Spleen (tissue), 7 donors: Measurements from ENCODE around the gene PERM1.

Experiments
- CTCF ChIP-seq, 11 experiments: fragments of 200-600 bp in 7 of 11; fragments of 450-650 bp in 4 of 11; sonication (generic) in 4 of 11; IDR thresholded peaks in 8 of 11; conservative IDR thresholded peaks in 3 of 11; 1 replicate in 7 of 11; 2 replicates in 4 of 11; pipeline versions ENCODE4 v1.4.0 to v1.8.0; 2016 to 2021; ENCODE audit warnings: antibody characterized with exemption in 11 of 11, inconsistent platforms in 4 of 11, mild to moderate bottlenecking in 1 of 11
- POLR2A ChIP-seq, 3 donors: fragments of 450-650 bp; IDR thresholded peaks; one replicate each; pipeline ENCODE4 v1.5.1; 2017; ENCODE audit warnings: antibody characterized with exemption in 3 of 3, mild to moderate bottlenecking in 1 of 3
- donor health status: DM: no; HTN: no; CAD: no; lungs with moderate emphysema.
- donor health status: DM: no; HTN: no; CAD: no.
- donor health status: DM: no; HTN: no; CAD: no.

GRCh38 chr1:981491-981954 lies 370 bp downstream of the PERM1 start:
- TF ChIP-seq CTCF (IDR thresholded peaks at IDR 0.05 in 8 of 11, conservative IDR thresholded peaks at IDR 0.05 in 3 of 11) (no peak), POLR2A (IDR thresholded peaks at IDR 0.05) (no peak)
